LoVo (cell line): ENCODE data around the gene NEDD4L.

Source experiments
- DNase-seq: peaks from one replicate; pipeline ENCODE4 v3.0.0-alpha.2; 2016; ENCODE audit warnings: low spot score

NEDD4L gene

DNA sequence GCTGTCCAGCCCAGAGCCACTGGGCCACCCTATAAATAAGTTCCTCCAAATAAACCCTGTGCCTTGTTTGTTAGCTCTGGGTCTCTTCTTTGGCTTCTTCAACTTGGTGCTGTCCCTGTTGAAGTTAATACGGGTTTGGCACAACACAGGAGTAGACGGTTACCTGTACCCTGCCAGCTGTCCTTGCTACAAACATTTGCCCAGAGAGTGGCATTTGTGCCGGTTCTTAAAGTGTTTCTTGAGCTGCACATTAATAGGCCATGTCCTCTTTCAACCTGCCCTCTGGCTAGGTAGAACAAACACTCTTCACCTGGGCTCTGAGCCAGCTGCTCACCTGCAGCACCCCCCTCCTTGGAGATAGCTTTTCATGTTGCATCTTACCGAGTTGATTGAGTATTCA, 139.2 kb downstream of the NEDD4L start:
- DNase-seq: no peak

DNA sequence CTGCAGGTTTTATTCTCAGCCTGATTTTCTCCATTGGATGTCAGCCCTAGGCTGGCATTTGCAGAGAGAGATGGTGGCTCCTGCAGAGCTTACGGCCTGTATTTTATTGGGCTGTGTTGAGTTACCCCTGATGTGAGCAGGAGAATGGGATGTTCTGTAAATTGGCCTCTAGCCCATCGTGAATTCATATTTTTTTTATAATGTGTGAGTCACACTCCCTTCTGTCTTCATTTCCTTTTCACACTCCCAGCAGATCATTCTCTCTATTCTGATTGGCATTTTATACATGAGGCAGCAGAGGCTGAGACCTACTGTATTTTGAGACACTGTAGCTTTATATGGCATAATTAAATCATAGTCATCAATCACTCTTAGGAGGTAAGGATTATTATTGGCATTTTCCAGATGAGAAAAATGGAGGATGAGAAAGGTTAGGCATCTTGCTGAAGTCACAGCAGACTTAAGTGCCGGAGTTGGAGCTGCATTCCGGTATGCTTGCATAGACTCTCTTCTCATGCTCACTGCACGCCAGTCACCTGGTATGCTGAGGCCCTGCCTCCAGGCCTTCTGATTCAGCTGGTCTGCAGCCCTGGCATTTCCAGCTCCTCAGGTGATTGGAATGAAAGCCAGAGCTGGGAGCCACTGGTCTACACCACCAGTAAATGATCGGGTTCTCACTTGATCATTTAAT, 142.4 kb downstream of the NEDD4L start:
- peak; percentile 53 for DNase-seq

DNA sequence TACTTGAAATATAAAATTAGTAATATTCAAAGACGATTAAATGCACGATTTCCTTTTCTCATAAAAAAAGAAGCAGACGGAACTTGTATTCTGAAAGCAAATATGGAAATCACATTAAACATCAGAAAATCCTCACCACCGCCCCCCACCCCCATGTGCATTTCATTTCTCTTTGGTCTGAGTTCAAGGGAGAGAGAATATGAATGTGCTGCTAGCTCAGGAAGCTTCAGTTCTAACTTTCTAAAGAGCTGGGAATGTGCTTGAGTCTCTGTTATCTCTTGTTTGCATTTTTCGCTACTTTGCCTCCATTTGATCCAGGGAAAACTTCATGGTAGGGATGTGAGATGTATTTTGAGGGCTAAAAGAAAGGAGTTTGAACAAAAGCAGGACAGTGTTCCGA, 143.6 kb downstream of the NEDD4L start:
- DNase-seq: no peak

DNA sequence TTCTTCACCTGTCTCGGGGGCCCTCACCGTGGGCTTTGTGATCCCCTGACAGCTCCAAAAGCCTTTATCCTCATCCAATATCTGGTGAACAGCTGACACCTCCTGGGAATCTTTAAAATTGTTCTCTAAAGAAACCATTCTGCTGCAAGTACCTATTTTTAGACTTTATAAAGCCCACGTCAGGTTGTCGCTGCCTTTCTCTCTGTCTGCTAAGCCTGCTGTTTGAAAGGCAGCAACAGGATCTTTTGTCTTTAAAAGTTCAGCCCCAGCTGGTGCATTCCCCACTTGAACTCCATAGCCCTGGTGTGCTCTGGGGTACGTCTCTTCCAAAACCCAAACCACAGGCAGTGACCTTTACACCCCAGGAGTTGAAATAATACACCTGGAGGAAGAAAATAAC, 145.0 kb downstream of the NEDD4L start:
- DNase-seq: no peak

DNA sequence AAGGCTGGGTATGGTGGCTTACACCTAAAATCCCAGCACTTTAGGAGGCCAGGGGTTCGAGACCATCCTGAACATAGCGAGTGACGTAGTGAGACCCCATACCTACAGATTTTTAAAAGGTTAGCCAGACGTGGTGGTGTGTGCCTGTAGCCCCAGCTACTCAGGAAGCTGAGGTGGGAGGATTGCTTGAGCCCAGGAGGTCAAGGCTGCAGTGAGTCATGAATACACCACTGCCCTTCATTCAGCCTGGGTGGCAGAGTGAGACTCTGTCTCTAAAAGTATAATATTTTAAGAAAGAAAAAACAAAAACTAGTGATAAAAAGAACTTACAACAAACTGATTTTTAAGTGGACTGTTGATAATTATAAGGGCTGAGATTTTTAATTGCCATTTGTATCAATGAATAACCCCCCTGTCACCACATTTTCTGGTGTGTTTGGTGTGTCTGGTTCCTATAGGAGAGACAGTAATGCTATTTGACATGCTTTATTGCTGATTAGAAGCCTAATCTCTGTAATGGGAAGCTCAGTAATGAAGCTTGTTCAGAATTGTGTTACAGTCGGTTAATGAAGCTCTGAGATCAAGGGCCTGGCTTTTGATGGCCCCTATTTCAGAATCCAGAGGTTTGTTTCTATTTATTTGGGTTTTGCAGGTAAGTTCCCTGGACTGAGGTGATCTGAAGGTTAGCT, 147.0 kb downstream of the NEDD4L start:
- no peak for DNase-seq

DNA sequence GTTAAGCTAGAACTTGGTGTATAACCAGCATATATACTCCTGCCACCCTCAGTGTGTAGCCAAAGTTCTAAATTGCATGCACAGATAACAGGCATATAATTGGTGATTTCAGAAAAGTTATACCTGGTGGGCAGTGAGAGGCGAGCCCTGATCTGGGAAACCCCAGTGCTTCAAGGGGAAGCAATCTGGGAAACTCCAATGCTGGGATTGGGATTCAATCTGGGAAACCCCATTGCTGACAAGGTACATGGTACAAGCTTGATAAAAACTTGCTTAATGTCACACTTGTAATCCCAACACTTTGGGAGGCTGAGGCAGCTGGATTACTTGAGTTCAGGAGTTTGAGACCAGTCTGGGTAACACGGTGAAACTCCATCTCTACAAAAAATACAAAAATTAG, 147.6 kb downstream of the NEDD4L start:
- no peak for DNase-seq

DNA sequence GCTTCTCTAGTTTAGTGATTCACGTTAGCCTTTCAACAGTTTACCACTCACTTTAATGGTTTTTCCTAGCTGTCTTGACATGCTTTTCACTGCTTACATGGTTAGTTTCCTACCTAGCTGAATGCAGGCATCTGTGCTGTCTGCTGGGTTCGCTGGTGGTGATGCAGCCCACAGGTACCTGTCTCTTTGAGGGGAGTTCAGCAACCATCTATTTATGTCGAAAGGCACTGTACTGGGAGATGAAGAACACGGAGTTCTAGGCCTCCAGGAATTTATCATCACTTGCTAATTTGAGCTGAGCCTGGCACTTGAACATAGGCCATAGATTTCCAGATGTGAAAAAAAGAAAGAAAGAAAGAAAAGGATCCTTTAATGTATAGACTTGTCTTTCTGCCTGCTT, 148.5 kb downstream of the NEDD4L start:
- DNase-seq: no peak

DNA sequence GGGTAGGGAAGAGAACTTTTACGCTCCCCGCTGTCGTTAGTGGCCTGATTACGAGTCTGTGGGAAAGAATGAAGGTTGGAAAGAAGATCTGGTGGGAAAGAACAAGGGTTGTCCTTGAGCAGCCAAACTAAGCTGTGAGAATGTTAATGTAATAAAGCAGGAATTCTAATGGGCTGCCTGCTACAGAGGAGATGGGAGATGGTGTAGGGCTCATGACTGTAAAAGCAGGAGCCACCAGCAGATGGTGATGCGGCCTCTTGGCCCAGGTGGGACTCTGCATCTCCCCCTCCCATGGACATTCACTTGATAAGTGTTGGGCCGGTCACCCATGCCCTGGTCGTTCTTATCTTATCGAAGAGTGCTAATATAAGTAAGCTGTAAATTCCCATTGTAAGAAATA, 150.0 kb downstream of the NEDD4L start:
- no peak for DNase-seq

DNA sequence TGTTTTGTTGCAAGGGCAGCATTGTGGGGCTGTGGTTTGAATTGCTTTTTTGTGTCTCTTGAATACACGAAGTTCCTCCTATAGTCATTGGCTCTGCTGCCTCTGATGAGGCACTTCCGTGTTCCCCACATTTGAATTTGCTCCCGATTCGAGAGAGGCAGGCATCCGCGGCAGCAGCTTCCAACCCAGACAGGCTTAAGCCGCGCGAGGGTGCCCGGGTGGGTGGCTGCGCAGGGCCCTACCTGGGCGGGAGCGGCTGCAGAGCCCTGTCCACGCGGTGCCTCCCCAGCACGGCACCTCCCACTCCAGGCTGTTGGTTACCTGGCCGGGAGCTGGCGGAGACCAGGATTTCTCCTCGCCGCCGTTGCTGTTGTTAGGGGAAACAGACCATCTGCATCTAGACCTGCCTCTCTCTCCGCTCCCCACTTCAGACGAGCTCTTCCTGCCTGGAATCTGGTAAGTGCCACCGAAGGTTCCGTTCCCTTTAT, 151.3 kb downstream of the NEDD4L start:
- DNase-seq: peak; percentile 32

DNA sequence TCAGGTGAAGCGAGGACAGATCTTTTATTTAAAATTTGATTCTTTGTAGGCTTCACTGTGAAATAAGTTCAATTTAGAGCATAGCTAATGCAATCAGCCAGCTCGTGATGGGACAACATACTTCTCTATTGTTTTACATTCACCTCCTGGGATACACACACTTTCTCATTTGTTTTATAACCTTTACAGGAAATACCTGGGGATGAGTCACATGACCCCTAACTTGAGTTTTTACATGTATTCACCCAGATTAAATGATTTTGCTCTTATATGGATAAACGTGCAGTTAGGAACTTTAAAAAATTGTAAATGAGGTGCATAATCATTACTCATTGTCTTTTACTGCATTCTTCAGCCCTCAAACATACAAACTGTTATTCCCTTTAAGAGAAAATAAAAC, 152.1 kb downstream of the NEDD4L start:
- DNase-seq: no peak

DNA sequence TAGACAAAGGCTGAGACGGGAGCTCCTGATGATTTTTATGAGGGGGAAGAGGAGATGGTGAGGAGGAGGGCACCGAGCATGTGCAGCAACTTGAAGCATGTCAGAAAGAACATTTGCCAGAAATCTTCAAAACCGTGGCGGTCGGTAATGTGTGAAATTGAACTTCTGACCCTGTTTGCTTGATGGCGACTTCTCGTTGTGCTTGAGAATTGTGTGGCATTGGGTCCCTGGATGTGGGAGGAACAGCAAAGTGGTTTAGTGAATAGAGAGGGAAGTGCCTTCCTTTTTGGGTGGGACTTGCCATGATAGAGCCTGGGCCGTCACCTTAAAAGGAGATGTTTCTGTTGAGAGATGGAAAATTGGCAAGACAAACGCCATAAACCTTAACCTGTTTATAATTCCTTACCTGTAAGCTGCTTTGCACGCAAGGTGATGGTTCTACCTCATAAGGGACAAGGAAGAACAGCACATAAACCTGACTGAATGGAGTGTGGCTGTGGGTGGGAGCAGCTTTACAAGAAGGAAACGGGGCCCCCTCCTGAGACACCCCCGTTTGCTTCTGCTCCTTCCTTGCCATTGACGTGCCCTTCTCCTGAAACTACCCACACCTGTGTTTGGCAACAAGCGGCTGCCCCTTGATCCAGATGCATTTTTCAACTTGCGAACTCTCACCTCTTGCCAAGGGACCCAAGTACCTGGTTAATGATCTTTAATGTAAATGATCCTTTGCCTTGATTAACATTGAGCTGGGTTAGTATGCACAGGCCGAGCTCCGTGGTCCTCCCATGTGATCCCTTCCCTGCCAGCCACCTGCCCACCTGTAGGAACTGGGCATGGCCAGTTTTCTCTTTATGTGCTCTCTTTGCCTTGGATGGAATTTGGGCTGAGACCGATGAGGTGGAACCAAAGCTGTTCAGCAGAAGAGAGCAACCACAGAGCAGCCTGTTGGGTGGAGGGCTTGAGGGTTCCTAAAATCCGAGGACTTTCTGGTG, 153.2 kb downstream of the NEDD4L start:
- no peak for DNase-seq

DNA sequence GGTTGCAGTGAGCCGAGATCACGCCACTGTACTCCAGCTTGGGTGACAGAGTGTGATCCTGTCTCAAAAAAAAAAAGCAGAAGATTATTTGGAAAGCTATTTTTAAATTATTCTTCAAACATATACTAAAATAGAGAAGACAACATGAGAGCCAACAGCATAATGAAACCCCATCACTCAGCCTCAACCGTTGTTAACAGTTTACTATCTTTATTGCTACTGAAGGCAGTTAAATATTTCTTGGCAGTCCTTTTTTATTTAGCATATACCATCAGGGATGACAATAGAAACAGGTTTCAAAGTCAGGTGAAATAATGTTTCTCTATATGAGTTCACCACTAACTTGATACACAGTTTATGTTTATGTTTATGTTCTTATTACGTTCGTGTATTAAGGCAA, 157.2 kb downstream of the NEDD4L start:
- no peak for DNase-seq

DNA sequence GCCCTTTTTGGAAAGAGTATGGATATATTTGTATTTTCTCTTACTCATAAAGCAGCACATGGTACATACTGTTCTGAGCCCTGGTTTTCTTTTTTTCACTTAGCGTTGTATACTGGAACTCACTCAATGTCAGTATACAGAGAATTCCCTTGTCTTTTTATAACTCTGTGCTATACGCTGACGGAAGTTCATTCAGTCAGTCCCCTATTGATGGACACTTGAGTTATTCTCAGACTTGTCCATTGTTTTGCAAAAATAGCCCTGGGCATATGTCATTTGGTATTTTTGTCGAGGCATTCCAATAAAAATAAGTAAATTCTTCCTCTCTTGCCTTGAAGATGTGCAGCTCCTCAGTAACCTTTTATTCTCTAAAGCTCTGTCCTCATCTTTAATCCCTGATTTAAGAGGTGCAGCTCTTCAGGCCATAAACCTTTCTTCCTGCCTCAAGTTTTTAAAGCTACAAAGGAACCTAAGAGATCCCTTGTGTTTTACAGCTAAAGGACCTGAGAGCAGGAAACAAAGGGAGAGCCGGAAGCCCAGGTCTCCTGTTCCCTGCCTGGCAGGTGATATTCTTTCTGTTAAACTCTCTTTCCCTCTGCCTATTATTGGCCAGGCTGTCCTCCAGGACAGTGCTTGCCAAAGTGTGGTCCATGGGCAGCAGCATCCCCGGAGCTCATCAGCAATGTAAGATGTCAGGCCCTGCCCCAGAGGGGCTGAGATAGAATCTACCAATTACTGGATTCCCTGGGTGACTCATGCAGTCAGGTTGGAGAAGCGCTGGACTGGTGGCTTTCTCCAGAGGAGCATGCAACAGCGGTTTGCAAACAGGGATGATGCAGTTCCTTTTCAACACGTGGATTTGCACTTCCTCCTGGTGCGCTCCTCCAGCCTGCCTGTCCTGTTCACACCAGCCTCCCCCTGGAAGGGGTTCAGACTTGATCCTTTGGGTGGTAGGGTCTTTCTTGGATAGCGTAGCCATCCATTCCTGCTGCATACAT, 158.0 kb downstream of the NEDD4L start:
- DNase-seq: no peak

DNA sequence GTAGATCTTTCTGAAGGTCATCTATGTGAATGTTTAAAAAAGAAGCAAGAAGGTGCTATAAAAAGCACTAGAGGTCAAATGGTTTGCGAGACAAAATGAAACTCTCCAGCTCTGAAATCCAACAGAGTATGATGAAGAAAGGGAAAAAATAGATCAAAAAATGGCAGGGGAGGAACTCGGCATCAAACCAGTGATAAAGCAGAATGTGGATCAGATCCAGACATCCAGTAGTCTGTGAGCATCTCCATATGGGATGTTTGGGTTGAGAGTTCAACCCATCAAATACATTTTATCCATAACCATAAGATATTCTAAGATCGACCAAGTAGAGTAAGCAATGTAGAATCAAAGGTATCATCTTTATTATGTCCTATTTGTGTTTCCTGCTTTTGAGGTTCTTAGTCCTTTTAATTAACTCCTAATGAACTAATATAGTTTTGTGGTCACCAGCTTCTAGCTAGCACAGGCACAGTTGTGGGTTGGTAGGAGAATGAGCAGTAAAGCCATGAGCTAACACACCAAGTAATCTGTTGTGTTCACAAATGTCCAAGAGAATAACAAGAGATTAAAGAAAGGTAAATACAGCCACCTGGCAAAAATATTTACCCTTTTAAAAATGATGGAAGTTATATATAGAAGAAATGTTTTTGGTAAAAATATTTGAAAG, 160.9 kb downstream of the NEDD4L start:
- DNase-seq: no peak

DNA sequence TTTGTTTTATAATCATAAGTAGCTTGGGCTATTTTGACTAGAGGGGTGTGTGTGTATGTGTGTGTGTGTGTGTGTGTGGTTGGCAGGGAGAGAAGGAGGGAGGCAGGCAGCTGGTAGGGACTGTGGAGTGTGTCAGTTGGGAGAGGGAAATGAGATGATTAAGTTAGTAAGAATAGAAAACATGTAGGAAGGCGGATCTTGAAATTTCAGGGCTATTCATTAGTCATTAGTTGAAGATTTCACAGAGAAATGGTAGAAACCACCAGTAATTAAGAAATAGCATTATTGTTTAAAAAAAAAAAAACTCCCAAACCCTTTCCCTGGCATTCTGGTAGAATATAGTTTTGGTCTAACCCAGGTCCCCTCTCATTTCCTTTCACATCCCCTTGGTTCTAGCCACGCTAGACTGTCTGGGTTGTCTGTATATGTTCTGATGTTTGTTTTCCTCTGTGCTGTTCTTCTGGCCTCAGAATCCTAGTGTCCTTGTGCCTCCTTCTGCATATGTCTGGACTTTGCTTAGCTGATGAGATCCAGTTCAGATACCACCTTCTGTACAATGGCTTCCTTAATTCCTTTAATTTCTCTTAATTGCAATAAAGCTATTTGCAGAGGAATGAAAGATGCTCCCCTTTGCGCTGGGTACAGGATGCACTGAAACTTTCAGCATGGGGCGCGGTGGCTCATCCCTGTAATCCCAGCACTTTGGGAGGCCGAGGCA, 161.6 kb downstream of the NEDD4L start:
- no peak for DNase-seq

DNA sequence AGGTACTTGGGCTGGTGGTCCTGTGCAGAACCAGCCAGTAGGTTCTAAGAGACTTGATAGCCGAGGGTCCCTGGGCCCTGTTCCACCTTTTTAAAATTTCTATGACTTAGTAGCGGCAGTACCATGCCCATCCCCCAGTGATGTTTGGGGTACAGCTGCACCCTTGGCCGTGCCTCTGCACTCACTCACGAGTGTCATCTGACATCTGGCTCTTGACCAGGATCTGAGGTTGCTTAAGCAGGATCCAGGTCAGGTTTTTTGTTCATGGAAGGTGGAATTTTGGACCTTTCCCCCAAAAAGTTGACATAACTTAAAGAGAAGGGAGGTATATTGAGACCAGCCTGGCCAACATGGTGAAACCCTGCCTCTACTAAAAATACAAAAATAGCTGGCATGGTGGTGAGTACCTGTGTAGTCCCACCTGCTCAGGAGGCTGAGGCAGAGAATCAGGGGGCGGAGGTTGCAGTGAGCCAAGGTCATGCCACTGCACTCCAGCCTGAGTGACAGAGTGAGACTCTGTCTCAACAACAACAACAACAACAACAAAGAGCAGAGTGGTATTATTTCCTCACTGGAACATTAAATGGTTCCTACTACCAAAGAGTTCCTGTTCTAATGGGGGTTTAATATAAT, 163.6 kb downstream of the NEDD4L start:
- DNase-seq: no peak

DNA sequence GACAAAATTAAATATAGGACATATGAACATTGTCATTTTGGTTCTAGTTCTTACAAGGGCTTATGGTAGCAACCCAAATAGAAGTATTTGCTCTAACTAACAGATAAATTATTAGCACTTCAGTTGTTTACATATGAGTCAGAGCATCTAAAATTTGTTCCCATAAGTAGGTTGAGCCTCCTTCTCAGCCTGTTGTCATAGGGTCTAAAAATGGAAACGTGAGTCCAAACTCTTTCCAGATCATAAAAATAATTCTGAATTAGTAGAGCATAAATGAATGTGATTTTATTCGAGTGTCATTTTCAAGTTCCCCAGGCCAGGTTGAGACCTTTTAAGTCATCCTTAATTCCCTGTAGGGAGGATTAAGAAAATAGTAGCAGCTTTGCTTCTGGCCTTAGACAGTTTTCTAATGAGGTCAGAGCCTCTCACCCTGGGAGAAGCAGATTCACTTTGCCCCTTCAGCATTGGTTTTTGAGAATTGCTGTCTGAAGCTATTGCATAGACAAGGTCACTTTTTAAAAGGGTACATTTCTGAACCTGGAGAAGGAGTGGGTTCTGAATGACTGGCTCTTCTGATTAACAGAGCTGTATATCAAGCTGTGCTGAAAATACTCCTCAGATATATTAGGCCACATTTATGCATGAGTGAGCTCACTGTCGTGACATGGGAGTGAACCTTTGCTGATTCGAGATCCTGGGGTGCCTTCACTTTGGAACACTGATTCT, 164.3 kb downstream of the NEDD4L start:
- DNase-seq: no peak

DNA sequence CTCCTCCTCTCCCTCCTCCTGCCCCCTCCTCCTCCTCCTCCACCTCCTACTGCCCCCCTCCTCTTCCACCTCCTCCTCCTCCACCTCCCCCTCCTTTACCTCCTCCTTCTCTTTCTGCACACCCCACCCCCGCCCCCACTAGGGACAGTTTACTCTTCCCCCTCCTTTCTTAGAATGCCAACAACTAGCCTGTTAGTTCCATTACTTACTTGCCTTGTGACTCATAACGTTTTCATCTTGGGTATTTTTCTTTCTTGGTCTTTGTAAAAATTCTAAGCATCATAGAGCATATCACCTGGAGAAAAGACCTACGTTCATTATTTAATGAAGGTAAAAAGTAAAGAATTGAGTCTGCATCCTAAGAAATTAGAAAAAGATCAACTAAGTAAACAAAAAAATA, 165.3 kb downstream of the NEDD4L start:
- no peak for DNase-seq

DNA sequence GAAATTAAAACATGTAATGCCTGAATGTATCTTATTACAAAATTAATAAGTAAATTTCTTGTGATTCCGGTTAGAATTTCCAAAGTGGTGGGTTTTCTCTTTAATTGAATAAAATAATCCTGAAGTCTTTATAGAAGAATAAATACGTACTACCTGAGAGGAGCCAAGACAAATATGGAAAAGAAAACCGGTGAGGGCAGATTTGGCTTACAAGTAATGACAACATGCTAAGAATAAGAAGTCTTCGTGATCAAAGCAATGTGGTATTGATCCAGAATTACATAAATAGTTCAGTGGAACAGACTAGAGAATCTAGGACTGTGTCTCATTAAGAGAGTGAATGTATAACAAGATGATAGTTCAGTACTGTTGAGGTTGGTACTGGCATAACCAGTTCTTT, 167.5 kb downstream of the NEDD4L start:
- DNase-seq: no peak
